GM18502 (cell line): ENCODE data around the gene MPHOSPH10.
"Not testable (repeated sequence)": the region's sequence is repeated elsewhere in the genome, so short reads cannot be mapped to it uniquely, and the experiment has no call there.

Source experiments
- ATAC-seq: cut with Tn5 transposase; IDR thresholded peaks from one replicate; pipeline ENCODE4 v1.9.1; 2021; ENCODE audit warnings: mild to moderate bottlenecking; ENCODE audit not compliant: unreplicated experiment, poor library complexity

The MPHOSPH10 gene

DNA sequence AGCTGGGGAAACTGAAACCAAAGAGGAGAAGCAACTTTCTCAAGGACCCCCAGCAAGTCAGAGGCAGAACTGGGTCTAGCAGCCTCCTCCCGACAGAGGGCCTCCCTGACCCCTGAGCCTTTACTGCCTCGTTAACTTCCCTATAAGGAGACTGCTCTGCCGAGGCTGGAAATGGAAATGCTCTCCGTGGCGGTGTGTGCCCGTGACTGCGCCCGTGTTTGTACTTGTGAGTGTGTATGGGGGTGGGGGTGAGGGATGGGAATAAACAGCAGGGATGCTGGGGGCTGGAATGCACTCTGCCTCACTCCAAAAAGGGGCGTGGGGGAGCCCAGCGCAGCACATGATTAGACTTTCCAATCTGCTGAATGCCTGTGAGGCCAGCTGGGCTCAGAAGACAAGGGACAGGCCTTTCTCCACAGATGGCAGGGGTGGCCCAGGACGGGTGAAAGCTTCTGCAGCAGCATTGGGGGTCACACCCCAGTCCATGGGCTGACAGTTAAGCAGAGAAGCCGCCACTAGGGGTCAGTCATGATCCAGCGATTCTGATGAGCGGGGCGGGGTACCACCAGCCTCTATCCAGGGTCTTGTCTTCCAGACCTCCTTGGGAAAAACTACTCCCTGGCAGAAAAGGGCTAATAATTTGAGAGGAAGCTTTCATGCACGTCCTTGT is 26.8 kb downstream of the MPHOSPH10 start:
- ATAC-seq, result peak; percentile 69

DNA sequence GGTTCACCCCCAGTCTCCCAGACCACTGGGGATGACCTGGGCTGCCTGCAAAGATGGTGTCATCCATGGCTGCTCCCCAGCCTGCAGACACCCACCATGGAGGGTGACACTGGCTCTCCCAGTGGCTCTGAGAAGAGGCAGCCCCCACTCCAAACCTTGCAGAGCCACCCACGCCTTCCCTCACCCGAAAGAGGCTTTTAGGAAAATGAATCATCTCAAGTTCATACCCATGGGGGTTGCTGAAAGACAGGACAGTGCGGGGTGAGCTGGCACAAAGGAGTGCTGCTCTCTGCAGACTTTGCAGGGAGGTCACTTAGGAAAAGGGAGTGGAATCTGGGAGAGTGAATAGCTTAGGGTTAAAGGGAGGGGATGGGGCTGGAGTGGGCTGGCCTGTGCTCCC is 36.4 kb downstream of the MPHOSPH10 start:
- no peak for ATAC-seq

DNA sequence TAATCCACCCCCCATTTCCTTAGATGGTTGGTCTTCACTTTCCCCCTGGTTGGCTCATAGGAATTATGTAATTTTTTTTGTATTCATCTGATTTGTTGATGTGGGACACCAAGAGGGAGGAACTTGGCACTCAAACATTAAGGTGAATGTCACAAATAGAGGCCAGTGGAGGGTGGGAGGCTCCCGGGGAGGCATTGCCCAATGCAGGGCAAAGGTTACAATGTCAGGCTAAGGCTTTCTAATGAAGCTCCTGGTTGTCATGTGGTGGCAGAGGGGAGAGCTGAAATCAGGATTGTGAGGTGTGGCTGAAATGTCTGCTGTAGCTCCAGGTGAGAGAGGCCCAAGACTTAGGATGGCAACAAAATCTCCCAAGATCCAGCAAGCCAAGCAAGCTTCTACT is 42.7 kb downstream of the MPHOSPH10 start:
- no peak for ATAC-seq

DNA sequence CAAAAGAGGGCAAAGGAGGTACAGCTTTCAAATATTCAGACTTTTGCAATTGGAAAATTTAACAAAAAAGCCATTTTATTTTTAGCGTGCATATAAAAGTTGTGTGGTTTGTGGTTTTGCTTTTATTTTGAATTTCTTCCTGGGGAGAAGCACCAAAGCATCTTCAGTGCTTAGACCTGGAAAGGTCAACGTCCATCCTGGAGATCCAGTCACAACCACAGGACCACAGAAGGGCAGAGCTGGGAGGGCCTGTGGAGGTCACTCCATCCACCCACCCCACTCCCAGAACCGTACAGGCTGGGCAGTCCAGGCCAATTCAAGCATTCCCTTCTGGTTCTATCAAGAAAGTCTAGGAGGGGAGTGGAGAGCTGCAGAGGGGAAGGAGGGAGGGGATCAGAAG is 43.8 kb downstream of the MPHOSPH10 start:
- no peak for ATAC-seq

DNA sequence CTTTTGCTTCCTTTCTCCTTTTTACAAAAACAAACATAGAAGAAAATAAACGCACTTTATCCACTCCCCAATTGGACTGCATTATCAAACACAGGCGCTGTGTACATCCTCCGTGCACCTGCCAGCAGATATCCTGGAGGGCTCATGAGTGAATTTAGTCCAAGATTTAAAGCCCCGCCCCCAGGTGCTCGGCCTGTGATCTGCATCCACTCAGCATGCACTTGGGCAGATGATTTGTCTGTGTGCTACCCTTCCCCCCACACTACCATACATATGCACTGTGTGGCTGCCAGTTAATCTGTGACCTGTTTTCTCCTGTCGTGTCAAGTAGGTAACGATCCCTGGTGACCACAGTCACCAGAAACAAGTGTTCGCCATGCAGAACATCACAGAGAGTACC is 48.4 kb downstream of the MPHOSPH10 start:
- ATAC-seq, result not testable (repeated sequence)

DNA sequence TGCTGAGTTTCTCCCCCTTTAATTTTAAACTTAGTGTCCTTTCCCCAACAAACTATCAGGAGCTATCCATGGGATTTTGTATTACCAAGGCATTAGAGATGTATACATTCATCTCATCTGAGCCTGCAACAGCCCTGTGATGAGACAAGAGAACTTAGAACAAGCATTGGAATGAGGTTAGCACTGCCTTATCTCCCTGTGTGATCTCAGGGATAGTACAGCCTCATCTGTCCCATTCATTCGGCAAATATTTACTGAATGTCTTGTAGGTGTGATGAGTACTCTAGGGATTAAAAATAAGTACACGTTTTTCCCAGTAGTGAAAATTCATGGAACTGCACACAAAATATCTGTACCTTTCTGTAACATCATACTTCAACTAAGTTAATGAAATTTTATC is 50.9 kb downstream of the MPHOSPH10 start:
- no peak for ATAC-seq

DNA sequence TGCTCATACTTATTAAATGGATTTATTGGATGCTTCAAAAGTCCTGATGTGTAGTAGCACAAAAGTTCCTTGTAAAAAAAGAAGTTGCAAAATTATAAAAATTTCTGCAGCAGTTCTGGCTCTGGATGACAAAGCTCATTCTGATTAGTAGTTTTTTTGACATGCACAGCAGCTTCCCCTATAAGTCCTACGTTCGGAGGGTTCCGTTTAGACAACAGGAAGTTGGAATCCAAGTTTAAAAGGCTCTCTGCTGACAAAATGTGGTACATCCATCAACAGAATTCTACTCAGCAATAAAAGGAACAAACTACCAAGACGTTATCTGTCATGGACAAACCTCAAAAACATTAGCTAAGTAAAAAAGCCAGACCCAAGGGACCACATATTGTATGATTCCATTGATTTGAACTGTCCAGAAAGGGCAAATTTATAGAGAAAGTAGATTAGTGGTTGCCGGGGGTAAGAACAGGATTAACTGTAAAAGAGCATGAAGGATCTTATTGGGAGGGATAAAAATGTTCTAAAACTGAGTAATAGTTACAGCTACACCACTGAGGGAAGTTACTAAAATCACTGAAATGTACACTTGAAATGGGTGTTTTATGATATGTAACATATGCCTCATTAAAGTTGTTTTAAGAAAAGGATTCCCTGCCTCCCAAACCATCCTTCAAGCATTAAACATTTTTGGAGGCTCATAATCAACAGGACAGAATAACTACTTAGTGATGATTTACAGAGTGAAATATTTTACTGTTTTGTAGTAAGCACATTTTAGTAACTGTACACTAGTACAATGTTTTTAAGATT is 53.1 kb downstream of the MPHOSPH10 start:
- ATAC-seq, result not testable (repeated sequence)

DNA sequence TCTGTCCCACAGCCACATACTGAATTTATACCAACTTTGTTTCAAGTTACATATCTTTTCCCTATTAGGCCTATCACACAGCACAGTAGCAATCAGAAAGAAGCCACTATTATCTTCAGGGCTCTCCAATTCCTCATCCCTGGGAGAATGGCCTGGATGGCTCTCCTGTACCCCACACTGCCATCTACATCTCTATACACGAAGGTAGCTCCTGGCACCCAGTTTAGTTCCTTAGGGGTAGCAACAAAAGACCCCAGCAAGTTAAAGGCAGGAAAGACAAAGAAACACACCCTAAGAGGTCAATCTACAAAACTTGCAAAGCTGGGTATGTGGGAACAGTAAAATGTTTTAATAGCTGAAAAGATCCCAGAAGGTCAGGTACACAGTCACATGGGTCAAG is 56.5 kb downstream of the MPHOSPH10 start:
- no peak for ATAC-seq

DNA sequence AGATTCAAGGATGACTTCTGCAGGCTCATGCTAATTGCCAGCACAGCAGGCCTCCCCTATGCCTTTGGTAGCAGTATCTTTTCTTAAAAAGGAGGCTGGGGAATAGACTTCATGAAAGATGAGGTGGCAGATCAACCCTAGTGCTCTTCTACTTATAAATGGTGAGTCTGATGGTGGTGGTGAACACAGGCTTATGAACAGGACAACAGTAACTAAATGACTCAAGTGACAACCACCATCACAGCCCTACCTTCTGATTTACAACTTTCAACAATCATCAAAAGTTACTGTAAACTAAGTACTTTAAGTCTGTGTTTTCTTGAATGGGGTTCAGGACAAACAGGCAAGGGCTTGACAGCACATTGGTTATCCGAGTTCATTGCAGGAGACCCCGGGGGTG is 57.2 kb downstream of the MPHOSPH10 start:
- ATAC-seq, result no peak

DNA sequence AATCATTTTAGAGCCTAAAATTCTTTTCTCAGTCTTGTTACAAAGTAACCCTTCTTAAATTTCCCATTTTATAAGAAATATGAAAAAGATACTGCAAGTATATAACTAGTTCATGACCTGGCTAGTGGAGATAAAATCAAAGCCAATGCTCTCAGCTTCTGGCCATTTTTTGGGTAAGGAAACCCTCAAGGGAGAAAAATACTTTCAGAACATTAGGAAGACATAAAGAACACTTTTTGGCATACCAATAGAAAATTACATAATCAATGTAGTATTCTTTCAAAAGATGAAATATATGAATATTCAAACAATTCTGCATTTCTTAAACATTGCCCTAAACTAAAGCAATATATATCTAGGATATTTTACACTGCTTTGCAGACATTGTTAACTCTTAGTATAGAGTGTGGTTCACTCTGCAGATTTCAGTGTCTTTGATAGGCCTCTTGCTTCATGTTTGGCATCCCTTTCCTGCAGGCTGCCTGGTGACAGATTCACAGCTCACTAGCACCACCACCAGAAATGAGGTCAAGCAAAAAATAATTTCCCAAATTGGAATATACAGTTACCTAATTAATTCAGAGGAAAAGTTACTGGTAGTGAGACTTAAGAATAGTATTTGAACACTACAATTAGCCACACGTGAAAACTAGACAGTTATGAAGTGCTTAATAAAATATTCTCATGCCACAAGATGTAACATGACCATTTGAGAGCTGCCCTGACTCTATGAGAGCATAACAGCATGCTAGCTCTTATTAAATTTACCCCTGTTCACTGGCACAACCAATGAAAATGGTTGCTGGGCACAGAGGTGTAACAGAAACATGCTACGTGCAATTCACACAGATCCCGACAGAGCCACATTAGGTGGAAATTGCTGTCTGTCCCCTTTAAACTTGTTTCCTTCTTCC is 60.5 kb downstream of the MPHOSPH10 start:
- ATAC-seq, result no peak

DNA sequence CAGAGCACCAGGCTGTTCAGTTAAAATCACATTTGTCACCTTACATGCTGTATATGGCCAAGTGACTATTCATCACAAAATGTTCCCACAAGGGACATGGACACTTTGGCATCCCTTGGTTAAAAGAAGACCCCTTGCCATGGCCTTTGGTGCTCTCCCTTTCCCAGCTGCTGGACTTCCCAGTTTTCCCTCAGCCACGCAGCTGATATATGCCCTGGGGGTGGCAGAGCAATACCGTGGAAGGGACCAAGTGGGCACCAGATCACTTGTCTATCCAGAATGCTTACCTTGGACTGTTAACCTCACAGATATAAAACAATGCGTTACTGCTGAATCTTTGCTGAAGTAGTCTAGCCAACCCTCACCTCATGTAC is 61.1 kb downstream of the MPHOSPH10 start:
- ATAC-seq, result no peak
